ENCODE measurements around the gene EFNA1.
"Not testable (repeated sequence)": the region's sequence is repeated elsewhere in the genome, so short reads cannot be mapped to it uniquely, and the experiment has no call there.

The EFNA1 gene

DNA sequence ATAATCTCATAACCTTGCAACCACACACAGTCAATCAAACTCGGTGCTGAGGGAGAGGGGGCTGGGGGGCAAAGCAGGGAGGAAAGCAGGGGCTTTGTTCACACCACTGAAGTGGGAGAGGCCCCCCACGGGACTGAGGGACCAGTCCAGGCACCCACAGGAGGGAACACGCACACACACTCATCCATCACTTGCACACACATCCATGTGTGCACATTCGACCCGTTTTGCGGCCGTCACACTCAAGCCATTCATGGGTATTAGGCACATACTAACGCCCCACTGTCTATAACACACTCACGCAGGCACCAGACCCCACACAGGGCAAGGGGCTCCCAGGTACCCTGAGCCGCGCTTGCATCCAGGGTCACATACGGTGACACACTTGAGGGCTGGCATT lies 35.0 kb upstream of the EFNA1 start:
- DNase-seq (ENCODE audit: low read depth in 2 of 2), result no peak

DNA sequence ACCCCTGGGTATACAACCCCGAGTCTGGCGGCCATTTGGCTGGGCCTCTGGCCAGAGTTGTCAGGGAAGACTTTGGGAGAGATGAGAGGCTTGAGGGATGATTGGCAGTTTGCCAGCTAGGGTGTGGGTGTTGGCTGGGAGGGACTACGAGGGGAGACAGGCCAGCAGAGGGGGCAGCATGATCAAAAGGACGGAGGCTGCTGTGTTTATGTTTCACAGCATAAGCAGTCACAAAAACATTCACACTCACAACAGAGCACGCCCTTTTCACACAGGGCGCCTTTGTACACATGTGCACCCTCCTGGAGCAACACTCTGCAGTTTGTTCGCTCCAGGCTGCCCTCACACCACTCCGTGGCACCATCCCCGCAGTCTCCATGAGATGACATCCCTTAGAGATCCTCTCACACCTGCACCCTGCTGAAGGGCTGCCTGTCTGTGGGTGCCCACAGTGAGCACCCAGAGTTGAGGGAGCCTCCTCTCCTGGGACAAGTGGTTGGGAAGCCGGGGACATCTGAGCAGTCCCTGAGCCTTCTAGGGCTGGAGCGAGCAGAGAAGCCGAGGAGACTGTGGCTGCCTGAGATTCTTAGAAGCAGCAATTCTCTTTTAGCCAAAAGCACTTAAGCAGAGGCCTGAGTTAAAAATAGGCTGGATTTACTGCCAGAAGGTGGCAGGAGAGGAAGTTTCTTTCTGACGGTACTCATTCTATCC lies 33.6 kb upstream of the EFNA1 start:
- DNase-seq (ENCODE audit: low read depth in 2 of 2), result no peak

DNA sequence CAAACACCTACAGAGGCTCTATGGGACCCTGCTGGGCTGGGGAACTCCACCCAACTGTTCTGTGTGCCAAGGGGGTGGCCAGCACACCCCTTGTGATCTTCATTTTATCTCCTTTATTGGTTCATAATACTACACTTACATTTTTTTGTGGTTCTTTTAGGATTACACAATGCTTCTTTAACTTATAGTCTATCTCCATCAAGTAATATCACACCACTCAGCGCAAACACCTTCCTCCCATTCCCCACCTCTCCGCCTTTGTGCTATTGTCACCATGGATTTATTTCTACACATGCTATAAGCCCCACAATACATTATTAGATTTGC lies 33.1 kb upstream of the EFNA1 start:
- DNase-seq (ENCODE audit: low read depth in 2 of 2), result no peak

DNA sequence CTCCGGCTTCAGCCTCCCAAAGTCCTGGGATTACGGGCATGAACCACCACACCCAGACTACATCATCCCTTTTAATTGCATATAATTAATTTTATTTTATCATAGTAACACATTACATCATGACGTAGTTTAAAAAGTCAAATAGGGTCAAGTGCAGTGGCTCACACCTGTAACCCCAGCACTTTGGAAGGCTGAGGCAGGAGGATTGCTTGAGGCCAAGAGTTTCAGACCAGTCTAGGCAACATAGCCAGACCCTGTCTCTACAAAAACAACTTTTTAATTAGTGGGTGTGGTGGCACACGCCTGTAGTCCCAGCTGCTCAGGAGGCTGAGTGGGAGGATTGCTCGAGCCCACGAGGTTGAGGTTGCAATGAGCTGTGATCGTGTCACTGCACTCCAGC lies 28.3 kb upstream of the EFNA1 start:
- DNase-seq (ENCODE audit: low read depth in 2 of 2), result no peak

DNA sequence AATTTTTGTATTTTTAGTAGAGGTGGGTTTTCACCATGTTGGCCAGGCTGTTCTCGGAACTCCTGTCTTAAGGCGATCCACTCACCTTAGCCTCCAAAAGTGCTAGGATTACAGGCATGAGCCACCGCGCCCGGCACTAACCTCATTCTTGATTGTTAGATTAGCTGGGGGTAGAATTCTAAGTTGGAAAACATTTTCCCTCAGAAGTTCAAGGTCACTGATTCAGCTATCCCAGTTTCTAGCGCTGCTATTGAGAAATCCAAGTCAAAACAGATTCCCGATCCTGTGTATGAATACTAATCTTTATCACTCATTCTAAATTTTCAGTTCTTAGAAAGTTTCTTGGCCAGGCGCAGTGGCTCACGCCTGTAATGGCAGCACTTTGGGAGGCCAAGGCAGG lies 24.4 kb upstream of the EFNA1 start:
- no peak for DNase-seq (ENCODE audit: low read depth in 2 of 2)

DNA sequence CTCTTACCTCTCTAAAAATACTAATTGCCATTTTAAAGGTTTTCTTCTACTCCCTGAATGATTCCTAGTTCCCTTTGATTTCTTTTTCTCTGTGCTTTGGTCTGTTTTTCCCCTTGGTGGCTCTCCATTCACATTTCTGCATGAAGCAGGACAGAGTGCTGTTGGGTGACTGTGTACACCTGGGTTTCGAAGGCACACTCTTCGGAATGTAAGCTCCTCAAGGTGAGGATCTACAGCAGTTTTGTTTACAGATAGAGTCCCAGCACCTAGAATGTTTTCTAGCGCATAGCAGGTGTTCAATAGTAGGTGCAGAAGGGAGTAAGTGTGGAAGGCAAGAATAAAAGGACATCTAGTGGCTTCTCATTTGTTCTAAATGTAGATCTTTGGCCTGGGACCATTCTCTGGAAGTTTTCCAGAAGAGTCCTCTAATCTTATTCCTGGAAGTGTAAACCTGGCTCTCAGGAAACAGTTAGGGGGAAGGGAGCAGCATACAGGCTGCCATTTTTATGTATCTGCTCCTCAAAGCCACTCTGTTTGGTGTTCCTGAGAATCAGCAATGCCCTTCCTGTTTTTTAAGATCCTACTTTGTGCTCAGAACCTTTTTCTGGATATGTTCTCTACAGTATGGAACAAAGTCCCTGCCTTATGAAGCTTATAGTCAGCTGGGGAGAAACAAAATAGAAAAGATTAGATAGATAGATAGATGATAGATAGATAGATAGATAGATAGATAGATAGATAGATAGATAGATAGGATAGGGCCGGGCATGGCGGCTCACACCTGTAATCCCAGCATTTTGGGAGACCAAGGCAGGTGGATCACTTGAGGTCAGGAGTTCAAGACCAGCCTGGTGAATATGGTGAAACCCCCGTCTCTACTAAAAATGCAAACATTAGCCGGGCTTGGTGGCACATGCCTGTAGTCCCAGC lies 22.8 kb upstream of the EFNA1 start:
- no peak for DNase-seq (ENCODE audit: low read depth in 2 of 2)

DNA sequence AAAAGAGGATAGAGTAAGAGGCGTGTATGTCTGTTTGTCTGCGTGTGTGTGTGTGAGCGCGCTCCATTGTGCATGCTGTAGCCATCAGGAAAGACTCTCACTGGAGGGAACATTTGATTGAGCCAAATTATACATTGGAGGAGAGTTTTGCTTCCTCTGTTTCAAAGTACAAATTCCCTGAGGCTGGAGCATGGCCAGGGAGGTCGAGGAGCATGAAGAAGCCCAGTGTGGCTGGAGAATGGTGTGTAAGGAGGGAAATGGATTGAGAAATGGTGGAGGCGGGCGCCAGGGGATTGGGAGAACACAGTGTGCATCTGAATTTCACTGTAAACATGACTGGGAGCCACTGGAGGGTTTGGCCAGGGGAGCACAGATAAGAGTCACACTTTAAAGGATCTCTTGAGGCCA lies 22.1 kb upstream of the EFNA1 start:
- no peak for DNase-seq (ENCODE audit: low read depth in 2 of 2)

DNA sequence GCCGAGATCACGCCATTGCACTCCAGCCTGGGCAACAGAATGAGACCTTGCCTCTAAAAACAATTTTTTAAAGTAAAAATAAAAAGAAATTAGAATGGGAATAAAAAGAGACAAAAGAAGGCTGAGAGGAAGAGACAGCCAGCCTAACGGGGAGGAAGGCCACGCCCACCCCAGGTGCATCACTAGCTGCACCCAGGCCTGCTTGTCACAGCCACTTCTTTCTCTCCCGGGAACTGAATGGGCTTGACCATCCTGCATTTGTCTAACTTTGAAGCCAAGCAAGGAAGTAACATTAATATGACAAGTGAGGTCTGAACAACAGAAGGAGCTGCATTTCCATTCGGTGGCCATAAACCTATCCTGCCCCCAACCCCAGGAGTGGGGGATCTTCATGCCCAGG lies 20.8 kb upstream of the EFNA1 start:
- no peak for DNase-seq (ENCODE audit: low read depth in 2 of 2)

DNA sequence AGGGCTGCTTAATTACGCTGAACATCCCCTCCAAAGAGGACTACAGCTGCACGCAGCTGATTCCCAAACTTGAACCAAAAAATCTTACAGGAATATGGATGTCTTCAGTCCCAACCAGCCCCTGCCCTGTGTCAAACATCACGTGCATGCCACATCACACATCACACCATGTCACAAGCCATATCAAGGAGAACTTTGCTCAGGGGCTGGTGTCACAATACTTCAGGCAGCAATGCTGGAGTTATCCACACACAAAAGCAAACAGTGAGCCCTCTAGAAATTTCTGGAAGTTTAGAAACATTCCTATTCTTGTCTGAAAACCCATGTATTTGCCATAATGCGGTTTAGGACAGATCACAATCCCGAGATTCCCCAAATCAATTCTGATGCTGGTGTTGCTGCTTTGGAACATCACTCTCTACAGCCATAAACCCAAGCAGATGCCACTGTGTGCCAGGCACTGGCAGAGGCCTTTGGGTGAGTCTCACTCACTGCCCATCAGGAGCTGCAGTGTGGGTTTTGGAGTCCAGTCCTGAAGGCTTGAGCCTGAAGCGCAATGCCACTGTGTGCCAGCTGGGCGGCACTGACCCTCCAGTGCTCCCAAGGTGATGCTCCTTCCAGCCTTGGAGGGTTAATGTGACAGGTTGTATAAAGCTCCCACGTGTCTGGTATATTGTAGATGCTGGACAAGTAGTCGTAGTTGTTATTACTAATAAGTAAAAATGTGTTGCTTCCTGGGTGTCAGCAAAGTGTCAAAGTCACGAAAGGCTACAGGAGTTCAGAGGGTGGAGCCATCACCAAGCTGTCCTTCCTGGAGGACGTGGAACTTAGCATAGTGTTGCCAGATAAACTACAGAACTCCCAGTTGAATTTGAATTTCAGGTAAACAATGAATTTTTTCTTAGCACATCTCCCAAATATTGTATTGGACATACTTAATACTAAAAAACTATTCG lies 20.1 kb upstream of the EFNA1 start:
- DNase-seq (ENCODE audit: low read depth in 2 of 2), result no peak

DNA sequence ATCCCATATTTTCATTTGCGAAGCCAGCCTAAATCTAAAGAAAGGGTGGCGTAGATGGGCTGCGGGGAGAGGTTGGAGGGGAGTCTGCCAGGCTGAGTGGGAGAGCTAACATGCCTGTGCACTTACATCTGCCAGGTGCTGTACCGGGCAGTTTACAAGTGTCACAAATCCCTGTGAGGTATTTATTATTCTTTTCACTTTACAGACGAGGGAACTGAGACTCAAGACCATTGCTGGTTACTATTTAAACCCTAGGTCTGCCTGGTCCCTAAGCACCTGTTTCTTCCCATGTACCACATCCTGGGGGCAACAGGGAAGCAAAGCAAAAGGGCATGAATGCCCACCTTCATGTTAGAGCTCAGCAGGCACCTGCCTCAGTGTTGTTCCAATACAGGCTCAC lies 19.4 kb upstream of the EFNA1 start:
- no peak for DNase-seq (ENCODE audit: low read depth in 2 of 2)

DNA sequence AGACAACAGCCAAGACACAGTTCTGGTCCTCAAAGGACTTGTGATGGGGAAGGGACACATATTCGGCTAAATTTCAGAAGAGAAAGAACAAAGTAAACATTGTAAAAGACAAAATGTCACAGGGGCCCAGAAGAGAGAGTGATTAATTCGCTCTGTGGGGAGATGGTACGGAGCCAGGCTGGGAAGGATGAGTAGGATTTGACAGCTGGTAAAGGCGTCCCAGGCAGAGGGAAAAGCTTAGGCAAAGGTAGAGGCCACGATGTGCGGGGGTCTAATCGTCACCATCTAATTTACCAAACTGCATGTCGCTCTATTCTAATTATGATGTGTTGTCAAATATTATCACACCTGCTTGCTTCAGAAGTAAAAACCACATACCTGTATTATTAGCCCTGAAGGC lies 17.3 kb upstream of the EFNA1 start:
- DNase-seq (ENCODE audit: low read depth in 2 of 2), result no peak

DNA sequence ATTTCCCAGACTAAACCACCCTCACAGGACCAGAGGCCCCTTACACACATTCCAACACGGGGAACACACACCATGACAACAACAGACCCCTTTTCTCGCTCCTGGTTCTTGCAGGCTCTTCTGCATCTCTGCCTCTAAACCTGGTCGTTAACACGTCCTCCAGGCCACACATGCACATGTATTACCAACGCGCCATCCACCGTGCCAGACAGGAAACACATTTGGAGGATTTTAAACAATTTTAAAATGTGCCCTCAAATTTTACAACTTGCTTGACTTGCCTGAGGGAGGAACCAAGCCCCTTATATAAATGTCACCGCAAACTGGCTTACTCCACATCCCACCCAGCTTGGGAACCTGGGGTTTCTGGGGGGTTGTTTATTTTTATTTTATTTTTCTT lies 16.9 kb upstream of the EFNA1 start:
- DNase-seq (ENCODE audit: low read depth in 2 of 2), result no peak

DNA sequence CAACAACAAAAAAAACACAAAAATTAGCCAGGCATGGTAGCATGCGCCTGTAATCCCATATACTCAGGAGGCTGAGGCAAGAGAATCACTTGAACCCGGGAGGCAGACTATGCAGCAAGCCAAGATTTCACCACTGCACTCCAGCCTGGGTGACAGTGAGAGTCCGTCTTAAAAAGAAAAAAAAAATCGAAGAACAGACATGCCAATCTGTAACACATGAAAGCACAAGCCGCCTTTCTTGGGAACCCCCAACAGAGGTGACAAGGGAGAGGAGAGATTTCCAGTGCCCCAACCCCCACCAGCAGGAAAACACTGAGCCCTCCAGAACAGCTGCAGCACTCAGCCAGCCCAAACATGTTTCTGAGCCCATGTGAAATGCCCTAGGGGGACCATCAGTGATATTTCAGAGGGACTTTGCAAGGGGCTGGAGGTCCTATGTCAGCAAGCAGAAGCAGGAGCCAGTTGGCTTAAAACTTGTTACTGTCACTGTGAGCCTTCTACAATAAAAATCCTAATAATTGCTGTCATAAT lies 14.2 kb upstream of the EFNA1 start:
- DNase-seq (ENCODE audit: low read depth in 2 of 2), result no peak

DNA sequence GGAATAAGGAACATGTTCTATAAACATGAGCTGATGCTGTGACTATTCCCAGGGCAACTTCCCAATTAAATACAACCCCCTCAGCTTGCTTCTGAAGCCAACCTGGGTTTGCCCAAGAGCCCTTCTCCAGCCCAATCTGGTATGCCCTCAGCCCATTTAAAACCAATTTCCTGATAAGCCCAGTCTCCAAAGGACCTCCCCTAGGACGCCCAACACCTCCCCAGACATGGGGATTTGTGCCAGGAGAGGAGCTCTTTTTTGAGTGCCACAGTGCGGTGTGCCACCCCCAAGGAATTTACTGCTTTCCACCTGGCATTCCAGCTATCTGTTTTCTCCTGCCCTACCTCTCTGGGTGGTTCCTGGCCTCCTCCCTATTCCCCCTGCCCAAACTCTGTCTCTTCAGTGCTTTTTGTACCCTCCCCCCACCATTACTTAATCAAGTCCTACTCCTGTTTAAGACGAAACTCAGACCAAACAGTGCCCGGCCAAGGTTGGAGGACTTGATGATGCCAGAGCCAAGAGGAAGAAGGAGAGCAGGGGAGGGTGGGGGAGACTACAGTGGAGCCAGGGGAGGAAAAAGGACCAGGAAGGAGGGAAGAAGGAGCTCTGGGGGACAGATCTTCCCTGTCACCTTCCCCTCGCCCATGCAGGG lies 11.4 kb upstream of the EFNA1 start:
- no peak for DNase-seq (ENCODE audit: low read depth in 2 of 2)

DNA sequence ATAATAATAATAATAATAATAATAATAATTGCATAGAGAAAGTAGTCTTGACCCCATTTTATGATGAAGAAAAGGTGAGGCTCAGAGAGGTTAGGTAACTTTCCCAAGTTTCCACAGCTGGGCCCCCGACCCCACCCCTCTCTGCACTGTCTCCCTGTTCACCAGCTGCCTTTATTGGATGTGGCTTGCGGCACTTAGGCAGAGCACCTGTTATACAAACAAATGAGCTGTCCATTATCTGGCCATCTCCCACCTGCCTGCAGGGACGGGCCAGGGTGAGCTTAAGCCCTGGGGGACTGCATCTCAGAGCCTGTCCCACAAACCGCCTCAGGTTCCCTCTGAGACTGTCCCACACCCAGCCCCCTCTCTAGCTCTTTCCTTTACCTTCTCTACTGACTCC lies 10.1 kb upstream of the EFNA1 start:
- DNase-seq (ENCODE audit: low read depth in 2 of 2), result no peak

DNA sequence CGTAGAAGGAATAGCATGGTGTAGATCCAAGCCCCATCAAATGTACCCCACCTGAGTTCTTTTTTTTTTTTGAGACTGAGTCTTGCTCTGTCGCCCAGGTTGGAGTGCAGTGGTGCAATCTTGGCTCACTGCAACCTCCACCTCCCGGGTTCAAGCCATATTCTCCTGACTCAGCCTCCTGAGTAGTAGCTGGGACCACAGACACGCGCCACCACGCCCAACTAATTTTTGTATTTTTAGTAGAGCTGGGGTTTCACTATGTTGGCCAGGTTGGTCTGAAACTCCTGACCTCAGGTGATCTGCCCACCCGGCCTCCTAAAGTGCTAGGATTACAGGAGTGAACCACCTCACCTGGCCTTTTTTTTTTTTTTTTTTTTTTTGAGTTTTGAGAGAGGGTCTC lies 9.6 kb upstream of the EFNA1 start:
- DNase-seq (ENCODE audit: low read depth in 2 of 2), result not testable (repeated sequence)

DNA sequence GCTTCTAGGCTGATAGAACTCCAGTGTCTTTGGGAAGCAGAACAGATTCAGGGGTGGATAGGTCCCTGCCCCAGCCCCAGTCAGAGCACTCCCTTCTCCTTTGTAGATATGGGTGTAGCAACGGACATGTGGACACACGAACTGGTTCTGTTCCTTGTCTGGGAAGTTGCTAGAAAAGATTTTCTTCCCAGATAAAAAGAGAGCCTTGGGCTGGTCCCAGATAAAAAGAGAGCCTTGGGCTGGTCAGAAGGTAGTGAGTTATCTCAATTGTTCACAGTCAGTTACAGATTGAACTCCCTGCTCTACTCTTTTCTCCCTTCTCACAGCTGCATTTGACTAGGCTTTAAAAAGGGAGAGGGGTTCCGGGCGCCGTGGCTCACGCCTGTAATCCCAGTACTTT lies 7.4 kb upstream of the EFNA1 start:
- DNase-seq (ENCODE audit: low read depth in 2 of 2), result no peak

DNA sequence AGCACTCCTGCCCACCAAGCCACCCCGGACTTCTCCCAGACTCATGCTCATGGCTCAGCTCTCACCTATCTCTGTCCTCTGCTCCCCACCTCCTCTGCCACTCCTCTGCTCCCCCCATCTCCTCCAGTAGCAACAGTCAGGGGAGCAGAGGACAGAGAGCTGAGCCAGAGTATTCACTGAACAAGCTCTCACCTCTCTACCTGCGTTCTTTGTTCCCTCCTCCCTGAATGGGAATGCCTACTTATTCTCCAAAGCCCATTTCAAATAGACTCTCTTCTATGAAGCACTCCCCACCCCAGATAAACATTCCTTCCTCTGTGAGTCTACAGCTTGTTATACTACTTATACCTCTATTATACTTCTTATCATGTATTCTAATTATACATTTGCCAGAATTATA lies 6.4 kb upstream of the EFNA1 start:
- no peak for DNase-seq (ENCODE audit: low read depth in 2 of 2)

DNA sequence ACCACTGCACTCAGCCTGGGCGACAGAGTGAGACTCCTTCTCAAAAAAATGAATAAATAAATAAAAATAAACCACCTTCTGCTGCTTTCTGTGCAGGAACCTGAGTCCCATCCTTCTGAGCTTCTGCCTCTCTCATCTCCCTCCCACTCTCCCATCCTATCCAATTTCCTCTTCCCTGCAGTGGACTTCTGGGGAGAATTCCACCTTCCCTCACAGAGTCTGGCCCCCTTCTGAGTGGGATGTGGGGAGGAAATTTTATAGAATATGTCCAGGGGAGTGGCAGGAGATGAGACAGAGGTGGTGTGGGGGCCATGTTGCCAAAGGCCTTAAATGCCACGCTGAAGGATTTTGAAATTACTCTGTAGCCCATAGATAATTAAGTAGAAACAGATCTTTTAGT lies 5.4 kb upstream of the EFNA1 start:
- no peak for DNase-seq (ENCODE audit: low read depth in 2 of 2)

DNA sequence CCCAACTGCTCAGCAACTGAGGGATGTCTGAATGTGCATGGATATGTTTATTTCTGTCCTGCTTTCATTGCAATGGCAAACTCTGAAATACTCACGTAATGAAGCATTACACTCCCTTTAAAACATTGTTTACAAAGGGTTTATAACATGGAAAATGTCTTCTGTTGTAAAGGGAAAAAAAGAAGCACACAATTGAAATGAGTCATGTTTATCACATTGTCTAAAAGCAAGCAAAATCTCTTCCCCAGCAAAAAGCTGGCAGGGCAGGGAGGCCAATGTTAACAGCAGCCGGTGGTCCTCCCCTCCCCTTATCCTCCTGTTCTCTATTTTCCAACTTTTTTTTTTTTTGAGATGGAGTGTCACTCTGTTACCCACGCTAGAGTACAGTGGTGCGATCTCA lies 3.9 kb upstream of the EFNA1 start:
- DNase-seq (ENCODE audit: low read depth in 2 of 2), result no peak
